GM21825 (cell line): ENCODE measurements around the gene CACNA2D3.

Source experiments
- ATAC-seq: cut with Tn5 transposase; IDR thresholded peaks from one replicate; pipeline ENCODE4 v1.9.1; 2021; ENCODE audit warnings: mild to moderate bottlenecking, moderate library complexity; ENCODE audit not compliant: unreplicated experiment

CACNA2D3 gene

DNA sequence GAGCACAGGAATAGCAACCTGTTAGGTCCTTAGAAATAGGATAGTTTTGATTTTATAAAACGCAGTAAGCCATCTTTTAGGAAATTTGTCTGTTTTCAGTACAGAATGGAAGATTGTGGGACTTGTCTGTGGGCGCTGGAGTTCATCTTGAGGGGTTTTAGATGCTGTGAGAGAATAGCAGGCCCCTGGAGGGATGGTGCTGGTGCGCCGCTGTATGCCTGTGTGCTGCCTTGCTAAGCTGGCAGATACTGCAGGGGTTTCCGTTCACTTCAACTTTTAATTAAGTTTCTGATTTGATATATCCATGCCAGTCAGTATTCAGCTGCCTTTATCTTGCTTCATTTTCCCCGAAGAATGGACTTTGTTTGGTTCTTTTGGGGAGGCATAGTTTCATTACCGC, 4.2 kb downstream of the CACNA2D3 start:
- ATAC-seq: no peak

DNA sequence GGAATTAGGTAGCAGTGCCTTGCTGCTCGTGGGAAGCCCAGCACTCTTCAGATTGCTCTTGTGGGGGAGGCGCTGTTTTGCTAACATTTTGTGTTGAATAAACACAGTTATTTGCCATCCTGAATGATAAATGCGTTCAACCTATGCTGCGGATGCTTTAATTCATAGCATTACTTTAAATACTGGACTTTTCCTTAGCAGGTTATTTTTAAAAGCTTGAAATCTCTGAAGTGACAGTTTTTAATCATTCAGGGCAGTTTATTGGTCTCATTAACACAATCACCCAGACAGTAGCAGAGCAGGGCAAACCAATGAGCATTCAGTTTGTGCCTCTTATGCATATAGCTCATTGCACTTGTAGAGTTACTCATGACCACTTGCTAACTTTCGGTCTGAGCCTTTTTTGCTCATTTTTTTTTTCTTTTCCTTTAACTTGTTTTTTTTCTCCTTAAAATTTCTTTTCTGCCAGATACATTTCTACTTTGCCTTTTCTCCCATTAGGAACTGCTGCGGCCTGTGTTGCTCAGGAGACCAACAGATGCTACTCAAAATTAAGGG, 5.2 kb downstream of the CACNA2D3 start:
- no peak for ATAC-seq

DNA sequence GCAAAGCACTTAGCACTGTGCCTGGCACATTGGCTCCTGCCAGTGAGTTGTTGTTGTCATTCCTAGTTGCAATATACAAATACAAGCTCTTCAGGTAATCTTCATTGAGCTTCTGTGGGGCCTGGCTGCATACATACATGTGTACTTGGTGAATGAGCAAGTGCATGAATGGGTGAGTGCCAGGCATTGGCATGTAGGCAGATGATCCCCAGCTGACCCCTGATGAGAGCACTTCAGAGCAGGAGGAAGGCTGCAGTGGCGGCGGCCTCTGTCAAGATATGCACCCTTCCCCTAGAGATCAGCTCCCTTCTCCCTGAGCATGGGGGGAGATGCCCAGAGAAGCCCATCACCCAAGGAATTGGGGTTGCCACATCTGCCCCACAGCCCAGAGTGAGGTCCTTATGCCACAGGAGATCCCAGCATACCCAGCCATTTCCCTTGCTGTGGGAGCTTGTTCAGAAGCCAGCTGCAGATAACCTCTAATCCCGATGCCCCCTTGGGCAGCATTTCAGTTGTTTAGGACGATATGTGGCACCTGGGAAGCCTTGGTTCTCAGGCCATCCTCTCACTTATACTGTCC, 8.8 kb downstream of the CACNA2D3 start:
- no peak for ATAC-seq

DNA sequence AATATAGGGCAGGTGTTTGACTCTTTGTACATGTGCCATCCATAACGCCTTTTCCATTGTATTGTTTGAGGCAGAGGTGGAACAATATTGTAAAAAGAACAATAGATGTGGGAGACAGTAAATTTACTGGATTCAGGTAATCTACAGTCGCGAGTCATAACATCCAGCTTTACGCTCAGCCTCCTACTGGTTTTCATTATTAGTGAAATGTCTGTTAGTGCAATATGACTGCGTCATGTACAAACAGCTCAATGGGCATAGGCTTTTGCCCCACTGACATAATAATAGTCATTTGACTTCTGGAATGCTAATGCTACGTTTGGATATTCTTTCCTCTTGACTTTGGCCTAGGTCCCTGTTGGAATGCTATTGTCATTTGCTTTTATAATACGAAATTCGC, 9.5 kb downstream of the CACNA2D3 start:
- no peak for ATAC-seq

DNA sequence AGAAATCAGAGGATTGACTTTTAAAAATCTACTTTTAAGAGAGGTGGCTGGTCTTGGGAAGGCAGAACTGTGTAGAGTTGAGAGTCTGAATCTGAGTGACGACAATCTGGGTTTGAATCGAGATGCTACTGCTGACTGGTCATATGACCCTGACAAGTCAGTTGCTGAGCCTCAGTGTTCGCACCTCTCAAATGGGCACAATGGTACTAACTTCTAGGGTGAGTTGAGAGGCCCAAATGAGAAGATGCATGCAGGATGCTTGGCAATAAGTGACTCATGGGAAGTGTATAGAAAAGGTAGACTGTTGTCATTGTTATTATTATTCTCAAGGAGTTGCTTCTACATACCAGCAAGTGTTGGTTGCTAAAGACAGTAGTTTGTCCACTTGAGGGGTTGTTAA, 10.3 kb downstream of the CACNA2D3 start:
- ATAC-seq: no peak

DNA sequence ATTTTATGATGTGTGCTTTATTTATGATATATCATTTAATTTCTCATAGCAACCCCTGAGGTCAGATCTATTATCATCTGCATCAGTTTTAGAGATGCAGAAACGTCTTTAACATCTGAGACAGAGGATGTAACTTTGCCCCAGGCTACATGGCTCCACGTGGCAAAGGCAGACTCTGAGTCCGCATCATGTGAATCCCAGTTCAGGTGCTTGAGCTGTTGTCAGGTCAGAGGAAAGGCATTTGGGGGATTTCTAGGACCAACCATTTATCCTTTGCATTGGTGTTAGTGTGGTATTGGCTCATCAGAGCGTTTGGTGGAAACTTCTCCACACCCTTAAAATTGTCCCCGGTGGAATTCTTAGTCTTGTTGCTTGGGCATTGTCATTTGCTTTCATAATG, 10.8 kb downstream of the CACNA2D3 start:
- no peak for ATAC-seq

DNA sequence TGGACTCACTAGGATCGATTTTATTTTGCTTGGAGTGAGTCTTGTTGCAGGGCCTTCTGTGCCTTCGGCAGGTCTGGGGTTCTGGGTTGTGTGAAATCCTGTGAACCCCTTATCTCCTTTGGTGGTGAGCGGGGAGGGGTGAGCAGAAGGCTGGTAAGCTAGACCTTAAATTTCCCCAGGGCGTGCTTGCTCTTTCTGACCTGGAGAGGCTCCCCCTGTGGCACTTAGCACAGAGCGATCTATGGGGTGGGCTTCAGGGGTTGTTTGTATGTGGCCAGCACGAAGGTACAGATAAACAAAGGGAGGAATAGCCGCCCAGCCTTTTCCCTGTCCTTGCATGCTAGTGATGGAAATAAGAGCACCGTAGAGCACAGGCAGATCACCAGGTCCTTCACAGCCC, 11.8 kb downstream of the CACNA2D3 start:
- ATAC-seq: no peak

DNA sequence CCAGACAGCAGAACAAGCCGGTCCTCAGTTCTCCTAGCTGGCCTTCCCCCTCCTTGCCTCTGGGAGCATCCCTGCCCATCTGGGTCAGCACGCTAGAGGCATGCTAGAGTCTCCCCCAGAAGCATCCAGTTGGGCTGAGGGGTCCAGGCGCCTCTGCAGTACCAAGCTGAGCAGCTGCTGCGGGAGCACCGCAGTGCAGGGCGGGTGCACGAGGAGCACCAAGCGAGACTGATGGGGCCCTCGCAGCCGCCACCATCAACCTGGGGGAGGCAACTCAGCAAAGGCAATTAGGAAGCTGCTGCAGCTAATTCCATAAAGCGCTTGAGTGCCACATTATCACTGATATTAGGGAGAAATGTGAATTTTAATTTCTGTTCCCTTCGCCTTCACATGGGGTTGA, 12.4 kb downstream of the CACNA2D3 start:
- ATAC-seq: no peak

DNA sequence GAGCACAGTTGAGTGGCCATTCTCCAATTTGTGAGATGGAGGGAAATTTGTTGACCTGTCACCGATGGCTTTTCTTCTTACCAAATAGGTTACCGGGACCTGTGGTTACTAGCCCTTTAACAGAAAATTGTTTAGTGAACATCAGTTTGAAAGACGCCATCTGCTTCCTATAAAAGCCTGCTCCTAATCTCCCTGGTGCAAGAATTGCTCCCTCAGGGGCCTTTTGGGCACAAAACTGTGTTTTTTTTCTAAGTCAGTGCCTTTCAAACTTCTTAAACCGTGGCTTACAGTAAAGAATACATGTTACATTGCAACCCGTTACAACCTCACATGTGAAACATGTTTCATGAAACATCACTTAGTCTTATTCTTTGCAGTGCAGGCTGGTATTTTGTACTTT, 15.0 kb downstream of the CACNA2D3 start:
- no peak for ATAC-seq

DNA sequence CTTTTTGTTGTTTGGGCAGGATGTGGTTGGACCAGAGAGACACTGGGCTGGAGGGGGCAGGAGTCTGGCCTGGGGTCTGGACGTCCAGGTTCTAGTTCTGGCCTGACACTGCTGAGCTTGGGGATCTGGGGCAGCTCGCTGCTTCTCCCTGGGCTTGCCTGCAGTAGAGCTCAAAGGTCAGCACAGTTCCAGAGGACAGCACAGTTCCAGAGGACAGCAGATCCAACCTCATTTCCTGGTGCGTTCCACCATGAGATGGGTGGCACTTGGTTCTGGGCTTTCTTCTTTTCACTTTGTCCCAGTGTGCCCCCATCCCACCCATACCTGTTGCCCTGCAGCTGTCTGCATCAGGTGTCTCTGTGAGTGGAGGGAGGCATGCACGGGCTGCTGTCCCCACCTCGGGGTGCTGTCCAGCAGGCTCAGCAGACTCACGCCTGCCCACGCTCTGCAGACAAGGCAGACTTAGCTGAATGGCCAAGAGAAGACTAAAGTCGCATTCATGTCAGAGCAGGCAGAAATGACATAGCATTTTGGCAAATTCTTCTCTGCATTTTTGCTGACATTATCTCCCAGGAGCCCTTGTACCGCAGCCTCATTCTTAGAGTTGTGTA, 16.7 kb downstream of the CACNA2D3 start:
- no peak for ATAC-seq

DNA sequence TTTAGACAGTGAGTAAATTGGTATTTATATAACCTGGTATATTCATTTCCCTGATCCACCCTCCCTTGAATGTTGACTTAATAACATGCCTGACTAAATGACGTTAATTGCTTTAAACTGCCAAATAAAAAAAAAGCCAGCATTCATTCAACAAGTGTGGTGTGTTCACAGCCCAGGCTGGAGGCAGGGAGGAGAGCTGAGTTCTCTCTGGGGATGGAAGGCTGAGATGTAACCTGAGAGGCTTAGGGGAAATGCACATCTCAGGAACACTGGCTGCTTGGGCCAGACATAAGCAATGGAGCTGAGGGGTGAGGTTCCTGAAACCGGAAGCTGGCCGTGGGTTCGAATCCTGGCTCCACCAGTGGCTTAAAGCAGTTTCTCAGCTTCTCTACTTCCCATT, 17.3 kb downstream of the CACNA2D3 start:
- ATAC-seq: no peak

DNA sequence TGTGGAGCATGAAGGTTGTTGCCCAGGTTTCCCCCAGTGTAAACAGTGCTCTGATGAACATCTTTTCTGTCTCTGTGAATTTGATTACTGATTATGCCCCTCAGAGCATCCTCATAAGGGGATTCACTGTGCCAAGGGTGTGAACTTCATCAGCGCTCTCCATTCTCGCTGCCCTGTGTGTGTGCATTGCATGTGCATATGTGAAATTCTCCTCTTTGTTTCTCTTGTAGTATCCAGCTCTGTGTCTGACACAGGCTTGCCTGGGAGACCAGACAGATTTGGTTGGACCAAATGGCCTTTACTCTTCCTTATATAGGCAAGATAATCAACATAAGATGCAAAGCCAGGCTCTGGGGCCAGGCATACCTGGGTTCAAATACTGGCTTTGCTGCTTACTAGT, 21.9 kb downstream of the CACNA2D3 start:
- ATAC-seq: no peak

DNA sequence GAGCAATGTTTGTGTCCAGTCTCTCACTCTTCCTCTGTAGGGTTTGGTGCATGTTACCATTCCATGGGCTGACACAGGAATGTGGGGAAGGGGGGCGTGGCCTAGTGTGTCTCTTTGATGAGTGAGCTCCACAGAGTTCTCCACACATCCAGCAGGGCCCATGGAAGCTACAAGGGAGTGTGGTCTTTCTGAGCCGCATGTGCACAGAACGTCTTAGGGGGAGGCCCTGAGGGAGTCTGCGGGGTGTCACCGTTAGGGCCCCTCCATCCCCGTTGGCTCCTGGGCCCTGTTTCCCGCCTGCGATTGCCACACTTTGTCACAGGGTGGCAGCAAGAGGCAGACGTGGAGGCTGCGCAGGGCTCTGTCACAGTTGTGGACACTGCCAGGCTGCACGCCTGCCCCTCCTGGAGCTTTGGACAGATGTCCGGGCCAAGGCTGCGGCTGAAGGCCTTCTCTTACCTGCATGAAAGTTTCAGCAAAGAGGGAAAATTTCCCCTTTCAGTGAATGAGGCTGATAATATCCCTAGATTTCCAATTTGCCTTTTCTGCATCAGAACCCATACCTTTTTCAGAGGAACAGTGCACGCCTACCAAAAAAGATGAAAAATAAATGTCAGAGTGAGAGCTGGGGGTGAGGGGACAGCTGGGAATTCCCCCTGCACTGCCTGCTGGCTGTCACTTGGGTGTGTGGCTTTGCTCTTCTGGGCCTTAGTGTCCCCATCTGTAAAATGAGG, 24.3 kb downstream of the CACNA2D3 start:
- no peak for ATAC-seq

DNA sequence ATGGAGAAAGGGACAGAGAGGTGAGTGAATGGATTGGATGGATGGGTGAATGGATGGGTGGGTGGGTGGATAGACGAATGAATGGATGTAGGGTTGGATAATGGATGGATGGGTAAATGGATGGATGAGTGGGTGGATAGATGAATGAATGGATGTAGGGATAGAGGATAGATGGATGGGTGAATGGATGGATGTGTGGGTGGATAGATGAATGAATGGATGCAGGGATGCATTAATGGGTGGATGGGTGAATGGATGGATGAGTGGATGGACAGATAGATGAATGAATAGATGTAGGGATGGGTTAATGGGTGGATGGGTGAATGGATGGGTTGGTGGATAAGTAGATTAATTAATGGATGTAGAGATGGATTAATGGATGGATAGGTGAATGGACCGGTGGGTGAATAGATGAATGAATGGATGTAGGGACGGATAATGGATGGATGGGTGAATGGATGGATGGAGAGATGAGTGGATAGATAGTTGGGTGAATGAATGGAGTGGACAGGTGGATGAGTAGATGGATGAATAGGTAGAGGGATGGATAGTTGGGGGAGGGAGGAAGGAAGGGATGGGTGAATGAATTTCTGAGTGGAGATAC, 28.6 kb downstream of the CACNA2D3 start:
- ATAC-seq: no peak

DNA sequence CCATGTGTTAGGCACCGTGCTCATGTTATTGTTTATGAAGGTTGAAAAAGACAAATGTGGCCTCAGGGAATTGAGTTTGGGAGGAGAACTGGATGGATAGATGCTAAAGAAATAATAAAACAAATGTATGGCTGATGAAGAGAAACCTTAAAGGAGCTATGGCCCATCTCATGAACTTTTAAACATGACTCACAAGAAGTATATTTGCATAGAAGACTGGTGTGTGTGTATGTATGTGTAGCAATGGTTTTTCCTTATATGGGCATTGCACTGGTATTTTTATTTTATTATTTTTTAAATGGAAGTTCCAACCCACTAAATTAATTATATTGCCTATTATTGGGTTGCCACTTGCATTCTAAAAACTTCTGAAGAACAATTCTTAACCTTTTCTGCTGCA, 31.1 kb downstream of the CACNA2D3 start:
- no peak for ATAC-seq

DNA sequence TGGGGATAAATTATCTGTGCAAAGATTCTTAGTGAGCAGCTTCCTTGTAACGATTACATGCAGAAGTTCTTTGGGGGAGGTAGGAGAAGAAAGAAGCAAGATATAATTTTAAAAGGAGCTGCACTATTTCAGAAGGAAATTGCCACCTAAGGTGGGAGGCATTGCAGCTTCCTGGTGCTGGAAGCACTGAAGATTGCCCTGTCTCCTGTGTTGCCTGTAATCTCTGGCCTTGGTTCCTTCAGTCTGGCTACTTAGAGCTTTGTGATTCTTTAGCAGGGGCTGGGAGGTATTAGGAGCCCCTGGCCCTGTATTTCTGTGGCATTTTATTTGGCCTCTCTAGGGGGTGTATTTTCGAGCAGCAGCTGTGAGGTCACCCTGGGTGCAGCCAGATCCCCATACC, 35.5 kb downstream of the CACNA2D3 start:
- no peak for ATAC-seq

DNA sequence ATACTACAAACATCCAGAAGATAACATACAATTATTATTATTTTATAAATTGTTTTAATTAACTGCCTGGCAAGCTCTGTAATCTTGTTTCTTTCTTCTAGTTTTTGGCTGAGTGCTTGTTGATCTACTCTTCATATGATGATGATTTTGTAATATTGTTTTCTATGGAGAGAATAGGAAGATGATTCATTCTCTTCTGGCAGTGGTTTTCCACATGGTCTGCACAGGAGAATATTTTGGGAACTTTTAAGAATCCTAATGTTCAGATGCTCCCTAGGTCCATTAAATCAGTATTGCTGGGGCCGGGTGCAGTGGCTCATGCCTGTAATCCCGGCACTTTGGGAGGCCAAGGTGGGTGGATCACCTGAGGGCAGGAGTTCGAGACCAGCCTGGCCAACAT, 37.6 kb downstream of the CACNA2D3 start:
- ATAC-seq: no peak

DNA sequence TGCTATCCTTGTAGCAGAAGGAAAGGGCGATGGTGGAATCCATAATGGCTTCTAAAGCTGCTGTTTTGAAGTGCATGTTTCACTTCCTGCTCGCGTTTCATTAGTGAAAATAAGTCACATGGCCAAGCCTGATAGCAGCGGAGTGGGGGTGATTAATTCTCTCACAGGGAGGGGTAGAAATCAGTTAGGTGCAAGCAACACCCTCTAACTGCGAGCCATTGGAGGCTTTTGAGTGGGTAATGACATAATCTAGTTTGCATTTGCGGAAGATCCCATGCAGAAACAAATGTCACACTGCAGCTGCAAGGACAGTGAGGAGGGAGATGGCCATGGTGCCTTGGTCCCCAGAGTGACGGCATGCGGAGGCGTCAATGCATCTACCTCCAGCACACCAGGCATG, 41.1 kb downstream of the CACNA2D3 start:
- no peak for ATAC-seq

DNA sequence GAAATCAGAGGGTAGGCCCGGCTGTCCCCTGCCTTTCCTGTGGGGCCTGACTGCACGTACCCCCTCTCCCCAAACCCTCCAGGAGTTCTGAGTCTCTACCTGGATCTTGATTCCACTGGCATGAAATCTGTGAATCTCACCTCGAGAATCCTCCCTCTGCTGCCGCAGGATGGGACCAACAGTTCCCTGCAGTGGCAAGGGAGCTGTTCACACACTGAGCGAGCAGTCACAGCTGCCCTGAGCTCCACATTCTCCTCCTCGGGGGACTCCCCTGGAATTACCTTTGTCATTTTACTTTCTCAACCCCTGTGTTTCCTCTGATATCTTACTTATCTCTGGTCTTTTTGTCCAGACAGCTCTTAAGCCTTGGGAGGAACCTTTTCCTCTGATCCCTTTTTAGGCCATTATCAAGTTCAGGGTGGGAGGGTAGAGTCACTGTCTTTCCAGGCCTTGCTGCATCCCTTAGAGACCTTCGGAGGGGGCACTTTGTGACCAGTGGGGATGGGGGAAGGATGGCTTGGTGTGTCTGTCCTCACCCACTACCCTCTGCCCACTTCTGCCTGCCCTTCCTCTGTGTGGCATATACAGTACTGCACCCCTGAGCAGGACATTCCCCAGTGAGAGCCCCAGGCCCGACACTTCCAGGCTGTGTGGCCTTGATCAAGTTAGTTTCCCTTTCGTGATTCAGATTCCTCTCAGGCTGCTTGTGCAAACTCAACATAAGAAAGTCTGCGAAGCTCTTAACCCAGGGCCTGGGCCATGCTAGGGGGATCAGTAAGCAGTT, 42.0 kb downstream of the CACNA2D3 start:
- ATAC-seq: no peak

DNA sequence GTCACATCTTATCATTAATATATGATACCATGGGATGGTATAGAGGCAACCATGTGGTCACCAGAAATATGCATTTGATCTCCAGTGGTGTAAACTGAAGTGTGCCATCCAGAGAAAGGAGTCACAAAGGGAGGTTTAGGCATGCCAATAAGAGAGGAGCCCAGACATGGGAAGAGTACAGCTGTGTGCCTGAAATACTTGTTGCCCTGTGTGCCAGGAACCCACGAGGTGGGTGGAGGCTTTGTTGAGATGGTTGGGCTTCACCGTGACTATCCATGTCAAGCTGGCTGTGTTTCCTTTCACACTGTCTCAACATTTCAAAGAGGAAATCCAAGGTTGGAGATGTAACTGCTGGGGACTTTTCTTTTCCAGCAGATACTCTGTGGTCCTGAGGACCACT, 43.5 kb downstream of the CACNA2D3 start:
- no peak for ATAC-seq

DNA sequence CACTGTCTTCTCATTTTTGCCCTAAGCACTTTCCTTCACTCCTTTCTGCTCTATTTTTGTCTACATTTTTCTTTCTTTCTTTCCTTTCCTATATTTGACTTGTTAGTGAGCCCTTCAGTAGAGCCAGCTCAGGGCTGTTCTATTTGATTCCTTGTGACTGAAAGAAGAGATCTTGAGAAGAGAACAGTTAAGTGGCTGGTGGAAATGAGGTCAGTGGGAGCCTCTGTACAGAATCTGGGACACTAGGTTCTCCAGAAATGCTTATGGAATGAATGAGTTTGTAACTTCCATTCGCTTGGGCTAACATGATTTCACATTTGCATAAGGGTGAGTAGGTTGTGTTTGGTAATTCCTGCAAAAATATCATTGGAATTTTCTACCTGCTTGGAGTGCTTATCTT, 45.6 kb downstream of the CACNA2D3 start:
- ATAC-seq: no peak
